Measurements from ENCODE around the gene TMEM94. TPM values are rescaled to one million over a fixed set of nuclear protein-coding genes. Genes with fewer than 3 reads are reported as not detected.

The TMEM94 gene
- total RNA-seq, 1 experiment from 2014 or later: 129 TPM

GRCh38 chr17:75505152-75505409, 48.6 kb downstream of the TMEM94 start:
- H3K4me1 ChIP-seq (ENCODE audit: control insufficient read depth, insufficient read depth, low read length): peaks cover 15% of the 10 kb centered on the region
- no peaks in the 10 kb centered on the region for H3K27me3 ChIP-seq (ENCODE audit: control insufficient read depth, insufficient read depth, low read length)
- no peak overlapping the region for H3K27ac ChIP-seq (ENCODE audit: low read length)
- H3K9me3 ChIP-seq (ENCODE audit: control insufficient read depth, insufficient read depth, low read depth, low read length): no peaks in the 10 kb centered on the region
- intact Hi-C loops (cut with micrococcal nuclease; ENCODE audit: unreplicated experiment): loop anchor here (5.0 kb wide), 1 partner anchor 78 kb away; no protein-coding TSS in a partner anchor
- DNase-seq (ENCODE audit: low read depth, low spot score) (no peak), ATAC-seq (no peak)
- H3K36me3 ChIP-seq (ENCODE audit: control insufficient read depth, insufficient read depth, low read length): no peaks in the 10 kb centered on the region
- POLR2A ChIA-PET: no interaction called here
- CTCF ChIA-PET: interaction anchor here (0.6 to 1.4 kb wide), 3 partner anchors 18 to 110 kb away, joined by 3 to 5 read pairs (median 3); no protein-coding TSS in a partner anchor
- TF ChIP-seq CTCF (IDR thresholded peaks at IDR 0.05) (no peak), TCF7L2 (IDR thresholded peaks at IDR 0.05; ENCODE audit: low read depth, low read length) (no peak), POLR2AphosphoS5 (IDR thresholded peaks at IDR 0.05; ENCODE audit: low read depth, low read length) (no peak), SIN3A (IDR thresholded peaks at IDR 0.05; ENCODE audit: borderline replicate concordance, insufficient read depth, low read depth, low read length) (no peak)
- TF ChIP-seq, protein P1, sequence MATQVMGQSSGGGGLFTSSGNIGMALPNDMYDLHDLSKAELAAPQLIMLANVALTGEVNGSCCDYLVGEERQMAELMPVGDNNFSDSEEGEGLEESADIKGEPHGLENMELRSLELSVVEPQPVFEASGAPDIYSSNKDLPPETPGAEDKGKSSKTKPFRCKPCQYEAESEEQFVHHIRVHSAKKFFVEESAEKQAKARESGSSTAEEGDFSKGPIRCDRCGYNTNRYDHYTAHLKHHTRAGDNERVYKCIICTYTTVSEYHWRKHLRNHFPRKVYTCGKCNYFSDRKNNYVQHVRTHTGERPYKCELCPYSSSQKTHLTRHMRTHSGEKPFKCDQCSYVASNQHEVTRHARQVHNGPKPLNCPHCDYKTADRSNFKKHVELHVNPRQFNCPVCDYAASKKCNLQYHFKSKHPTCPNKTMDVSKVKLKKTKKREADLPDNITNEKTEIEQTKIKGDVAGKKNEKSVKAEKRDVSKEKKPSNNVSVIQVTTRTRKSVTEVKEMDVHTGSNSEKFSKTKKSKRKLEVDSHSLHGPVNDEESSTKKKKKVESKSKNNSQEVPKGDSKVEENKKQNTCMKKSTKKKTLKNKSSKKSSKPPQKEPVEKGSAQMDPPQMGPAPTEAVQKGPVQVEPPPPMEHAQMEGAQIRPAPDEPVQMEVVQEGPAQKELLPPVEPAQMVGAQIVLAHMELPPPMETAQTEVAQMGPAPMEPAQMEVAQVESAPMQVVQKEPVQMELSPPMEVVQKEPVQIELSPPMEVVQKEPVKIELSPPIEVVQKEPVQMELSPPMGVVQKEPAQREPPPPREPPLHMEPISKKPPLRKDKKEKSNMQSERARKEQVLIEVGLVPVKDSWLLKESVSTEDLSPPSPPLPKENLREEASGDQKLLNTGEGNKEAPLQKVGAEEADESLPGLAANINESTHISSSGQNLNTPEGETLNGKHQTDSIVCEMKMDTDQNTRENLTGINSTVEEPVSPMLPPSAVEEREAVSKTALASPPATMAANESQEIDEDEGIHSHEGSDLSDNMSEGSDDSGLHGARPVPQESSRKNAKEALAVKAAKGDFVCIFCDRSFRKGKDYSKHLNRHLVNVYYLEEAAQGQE (IDR thresholded peaks at IDR 0.05; ENCODE audit: insufficient read depth in 1 of 2, low read depth in 2 of 2, low read length in 1 of 2): no peak
- BruUV-seq (replicated peaks): no TSS peak
- in situ Hi-C loops (cut with HindIII; ENCODE audit: low pct_unique_long_range_greater_than_20kb, low sequenced_read_pairs): no loop called here
- H3K4me3 ChIP-seq (ENCODE audit: low read depth in 2 of 2, low read length in 2 of 2): no peak overlapping the region

GRCh38 chr17:75505640-75506039, 49.2 kb downstream of the TMEM94 start:
- no peak for TF ChIP-seq CTCF (IDR thresholded peaks at IDR 0.05)
- TF ChIP-seq, protein P1 (IDR thresholded peaks at IDR 0.05; ENCODE audit: insufficient read depth in 1 of 2, low read depth in 2 of 2, low read length in 1 of 2): no peak
- TF ChIP-seq TCF7L2 (IDR thresholded peaks at IDR 0.05; ENCODE audit: low read depth, low read length): no peak
- no peak for TF ChIP-seq POLR2AphosphoS5 (IDR thresholded peaks at IDR 0.05; ENCODE audit: low read depth, low read length)
- TF ChIP-seq SIN3A (IDR thresholded peaks at IDR 0.05; ENCODE audit: borderline replicate concordance, insufficient read depth, low read depth, low read length): no peak
- POLR2A ChIA-PET: interaction anchor here (0.6 kb wide), 1 partner anchor 50 kb away, joined by 3 read pairs; no protein-coding TSS in a partner anchor
- in situ Hi-C loops (cut with HindIII; ENCODE audit: low pct_unique_long_range_greater_than_20kb, low sequenced_read_pairs) (no loop called here), intact Hi-C loops (cut with micrococcal nuclease; ENCODE audit: unreplicated experiment) (loop anchor here (5.0 kb wide), 1 partner anchor 78 kb away; no protein-coding TSS in a partner anchor)
- no TSS peak for BruUV-seq (replicated peaks)
- ATAC-seq: no peak
- Histone ChIP-seq H3K4me1 (ENCODE audit: control insufficient read depth, insufficient read depth, low read length) (peaks cover 15% of the 10 kb centered on the region), H3K4me3 (ENCODE audit: low read depth in 2 of 2, low read length in 2 of 2) (no peak overlapping the region), H3K36me3 (ENCODE audit: control insufficient read depth, insufficient read depth, low read length) (no peaks in the 10 kb centered on the region), H3K27me3 (ENCODE audit: control insufficient read depth, insufficient read depth, low read length) (no peaks in the 10 kb centered on the region), H3K27ac (ENCODE audit: low read length) (no peak overlapping the region), H3K9me3 (ENCODE audit: control insufficient read depth, insufficient read depth, low read depth, low read length) (no peaks in the 10 kb centered on the region)
- no peak for DNase-seq (ENCODE audit: low read depth, low spot score)
- CTCF ChIA-PET: interaction anchor here (0.7 to 1.4 kb wide), 3 partner anchors 19 to 109 kb away, joined by 3 to 5 read pairs (median 3); no protein-coding TSS in a partner anchor
